ENCODE results near the gene IRF6.

GRCh38 chr1:209787551-209787950 is 18.4 kb downstream of the IRF6 start:
- TF ChIP-seq CTCF (IDR thresholded peaks at IDR 0.05) (no peak), GABPA (IDR thresholded peaks at IDR 0.05; ENCODE audit: low read depth) (no peak), TCF12 (IDR thresholded peaks at IDR 0.05) (no peak), USF2 (IDR thresholded peaks at IDR 0.05; ENCODE audit: borderline replicate concordance, low read depth, low read length) (no peak), POLR2AphosphoS5 (IDR thresholded peaks at IDR 0.05; ENCODE audit: low read depth, low read length) (no peak), MXI1 (IDR thresholded peaks at IDR 0.05; ENCODE audit: low read depth, low read length) (no peak), EP300 (IDR thresholded peaks at IDR 0.05; ENCODE audit: borderline replicate concordance in 1 of 2, low read depth in 1 of 2, low read length in 1 of 2) (no peak), GATA2 (CRISPR knock-in tag; IDR thresholded peaks at IDR 0.05) (no peak), RFX5 (IDR thresholded peaks at IDR 0.05; ENCODE audit: low read length) (no peak), RXRA (IDR thresholded peaks at IDR 0.05; ENCODE audit: borderline replicate concordance, low read depth) (no peak), MAX (IDR thresholded peaks at IDR 0.05; ENCODE audit: low read depth) (no peak)
- TF ChIP-seq, protein P1, sequence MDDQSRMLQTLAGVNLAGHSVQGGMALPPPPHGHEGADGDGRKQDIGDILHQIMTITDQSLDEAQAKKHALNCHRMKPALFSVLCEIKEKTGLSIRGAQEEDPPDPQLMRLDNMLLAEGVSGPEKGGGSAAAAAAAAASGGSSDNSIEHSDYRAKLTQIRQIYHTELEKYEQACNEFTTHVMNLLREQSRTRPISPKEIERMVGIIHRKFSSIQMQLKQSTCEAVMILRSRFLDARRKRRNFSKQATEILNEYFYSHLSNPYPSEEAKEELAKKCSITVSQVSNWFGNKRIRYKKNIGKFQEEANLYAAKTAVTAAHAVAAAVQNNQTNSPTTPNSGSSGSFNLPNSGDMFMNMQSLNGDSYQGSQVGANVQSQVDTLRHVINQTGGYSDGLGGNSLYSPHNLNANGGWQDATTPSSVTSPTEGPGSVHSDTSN (IDR thresholded peaks at IDR 0.05) = no peak
